MV-4-11 (cell line): ENCODE measurements around the gene SNAPC4.
"Not testable (repeated sequence)": the region's sequence is repeated elsewhere in the genome, so short reads cannot be mapped to it uniquely, and the experiment has no call there.

Source experiments
- DNase-seq: peaks from one replicate; lab custom pipeline; 2025; lab: John Stamatoyannopoulos, UW

SNAPC4 gene

GRCh38 chr9:136433849-136434579, 34.0 kb upstream of the SNAPC4 start:
- no peak for DNase-seq

- no peak for DNase-seq
These were observed 33.2 kb upstream of the SNAPC4 start for GRCh38 chr9:136433043-136433715.

GRCh38 chr9:136432591-136432990, 32.6 kb upstream of the SNAPC4 start:
- no peak for DNase-seq

GRCh38 chr9:136431782-136432350, 31.9 kb upstream of the SNAPC4 start:
- no peak for DNase-seq

GRCh38 chr9:136430588-136431234, 30.7 kb upstream of the SNAPC4 start:
- DNase-seq = no peak

- DNase-seq = no peak
These were observed 29.9 kb upstream of the SNAPC4 start for GRCh38 chr9:136429683-136430491.

- no peak for DNase-seq
These were observed 29.2 kb upstream of the SNAPC4 start for GRCh38 chr9:136429075-136429628.

DNA sequence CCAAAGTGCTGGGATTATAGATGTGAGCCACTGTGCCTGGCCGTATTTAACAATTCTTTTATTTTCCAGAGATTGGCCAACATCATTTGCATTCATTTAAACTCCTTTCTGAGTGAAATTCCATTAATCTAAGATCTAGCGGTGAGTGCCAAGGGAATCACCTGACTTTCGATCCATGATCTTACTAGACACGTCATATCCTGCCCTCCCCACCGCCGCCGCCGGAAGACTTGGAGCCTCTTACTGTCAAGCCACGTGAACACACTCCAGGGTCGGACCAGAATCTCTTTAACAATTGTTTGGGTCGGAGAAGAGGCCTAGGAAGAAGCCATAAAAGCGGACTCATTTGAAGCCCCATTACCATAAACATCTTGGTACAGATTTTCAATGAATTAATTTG, 26.8 kb upstream of the SNAPC4 start:
- no peak for DNase-seq

DNA sequence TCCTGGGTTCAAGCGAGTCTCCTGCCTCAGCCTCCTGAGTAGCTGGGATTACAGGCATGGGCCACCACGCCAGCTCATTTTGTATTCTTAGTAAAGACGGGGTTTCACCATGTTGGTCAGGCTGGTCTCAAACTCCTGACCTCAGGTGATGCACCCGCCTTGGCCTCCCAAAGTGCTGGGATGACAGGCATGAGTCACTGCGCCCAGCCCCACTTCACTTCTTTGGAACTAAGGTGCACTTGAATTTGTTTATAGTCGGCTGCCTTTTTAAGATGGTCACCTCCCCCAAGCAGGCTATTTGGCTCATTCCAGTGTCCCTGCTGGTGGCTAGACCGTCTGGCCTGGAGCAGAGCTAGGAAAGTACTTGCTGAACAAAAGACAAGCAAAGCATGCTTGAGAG, 25.4 kb upstream of the SNAPC4 start:
- DNase-seq = not testable (repeated sequence)

GRCh38 chr9:136424750-136425362, 24.9 kb upstream of the SNAPC4 start:
- no peak for DNase-seq

- no peak for DNase-seq
These were observed 23.6 kb upstream of the SNAPC4 start for GRCh38 chr9:136423432-136424146.

DNA sequence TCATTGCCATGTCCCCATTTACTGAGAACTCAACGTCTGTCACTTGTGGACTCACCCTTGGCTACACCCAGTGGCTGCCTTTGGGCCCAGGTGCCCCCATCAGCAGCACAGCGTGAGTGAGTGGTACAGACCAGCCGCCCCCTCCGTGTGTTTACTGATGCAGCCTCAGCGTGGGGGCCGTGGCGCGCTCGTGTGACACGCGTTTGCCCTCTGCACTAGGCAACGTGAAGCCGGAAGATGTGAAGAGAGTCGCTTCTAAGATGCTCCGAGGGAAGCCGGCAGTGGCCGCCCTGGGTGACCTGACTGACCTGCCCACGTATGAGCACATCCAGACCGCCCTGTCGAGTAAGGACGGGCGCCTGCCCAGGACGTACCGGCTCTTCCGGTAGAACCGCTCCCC, 22.9 kb upstream of the SNAPC4 start:
- DNase-seq = no peak

- no peak for DNase-seq
These were observed 21.8 kb upstream of the SNAPC4 start for GRCh38 chr9:136421791-136422190.

- DNase-seq = no peak
These were observed 19.1 kb upstream of the SNAPC4 start for GRCh38 chr9:136419092-136419420.

- DNase-seq = no peak
These were observed 18.5 kb upstream of the SNAPC4 start for GRCh38 chr9:136418182-136419091.

DNA sequence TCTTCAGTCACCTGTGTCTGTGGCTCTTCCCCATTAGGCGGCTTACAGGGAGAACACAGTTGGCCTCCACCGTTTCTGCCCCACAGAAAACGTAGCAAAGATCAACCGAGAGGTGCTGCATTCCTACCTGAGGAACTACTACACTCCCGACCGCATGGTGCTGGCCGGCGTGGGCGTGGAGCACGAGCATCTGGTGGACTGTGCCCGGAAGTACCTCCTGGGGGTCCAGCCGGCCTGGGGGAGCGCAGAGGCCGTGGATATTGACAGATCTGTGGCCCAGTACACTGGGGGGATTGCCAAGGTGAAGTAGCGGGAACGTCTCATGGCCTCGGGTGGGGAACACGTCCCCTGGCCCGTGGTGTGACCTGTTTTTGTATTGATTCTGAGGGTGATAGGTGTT, 16.9 kb upstream of the SNAPC4 start:
- DNase-seq = no peak

- no peak for DNase-seq
These were observed 16.5 kb upstream of the SNAPC4 start for GRCh38 chr9:136416427-136416826.

- no peak for DNase-seq
These were observed 13.0 kb upstream of the SNAPC4 start for GRCh38 chr9:136412962-136413361.

DNA sequence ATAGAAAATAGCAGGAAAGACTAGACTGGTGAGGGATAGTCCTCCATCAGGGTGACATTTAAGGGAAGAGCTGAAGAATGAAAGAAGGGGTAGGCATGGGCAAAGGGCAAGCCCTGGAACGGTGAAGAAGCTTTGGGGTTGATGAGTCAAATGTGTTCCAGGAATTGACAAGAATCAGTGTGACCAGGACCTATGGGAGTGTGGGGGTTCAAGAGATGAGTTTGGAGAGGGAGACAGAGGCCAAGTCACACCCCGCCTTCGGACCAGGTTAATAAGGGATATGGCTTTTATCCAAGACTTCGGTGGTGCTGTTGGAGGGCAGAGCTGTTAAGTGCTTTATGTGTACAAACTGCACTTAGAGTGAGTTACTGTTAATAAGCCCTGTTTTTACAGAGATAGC, 11.4 kb upstream of the SNAPC4 start:
- DNase-seq = no peak
